PC-3 (cell line): ENCODE data around the gene GLS. TPM values are rescaled to one million over a fixed set of nuclear protein-coding genes. Genes with fewer than 3 reads are reported as not detected.

Experiments used
- ATAC-seq: fragments of 200-7000 bp; cut with Tn5 transposase; 2 replicates; pipeline ENCODE4 v1.9.1; 2020; ENCODE audit warnings: mild to moderate bottlenecking, moderate library complexity
- Bru-seq: library from RNA; stranded (reverse); fragments of 400-500 nt; gene quantifications from one replicate; lab custom pipeline; 2021; lab: Mats Ljungman, UMichigan
- BruChase-seq, 2 experiments: library from RNA; stranded (reverse); fragments of 400-500 nt; gene quantifications; one replicate each; lab custom pipeline; 2021; lab: Mats Ljungman, UMichigan
- BruUV-seq: library from RNA; stranded (reverse); fragments of 400-500 nt; replicated peaks from 2 replicates; lab custom pipeline; 2021; lab: Mats Ljungman, UMichigan
- CTCF ChIA-PET: fragments of 300-600 bp; sonication (Branson Sonifier 250); formaldehyde crosslinking; loops from one replicate; lab custom pipeline; 2022; ENCODE audit warnings: antibody characterized with exemption; lab: Charles Lee
- POLR2A ChIA-PET: fragments of 300-600 bp; sonication (Branson Sonifier 250); formaldehyde crosslinking; loops from one replicate; lab custom pipeline; 2022; ENCODE audit warnings: antibody characterized with exemption; ENCODE audit not compliant: unreplicated experiment; lab: Charles Lee
- DNase-seq: peaks from one replicate; pipeline ENCODE4 v3.0.0-alpha.2; 2015
- H2AFZ ChIP-seq: fragments of 300-600 bp; sonication (generic); 2 replicates; pipeline ENCODE4 v1.6.0; 2016; ENCODE audit warnings: antibody characterized with exemption, low read length
- H3F3A ChIP-seq: fragments of 300-600 bp; sonication (generic); one replicate; pipeline ENCODE4 v1.6.0; 2017; ENCODE audit warnings: antibody characterized with exemption, low read length, control low read depth, mild to moderate bottlenecking; ENCODE audit not compliant: unreplicated experiment
- H3K27ac ChIP-seq: fragments of 300-600 bp; sonication (generic); 2 replicates; pipeline ENCODE4 v1.5.1; 2016; ENCODE audit warnings: mild to moderate bottlenecking, low read length
- H3K27me3 ChIP-seq: fragments of 300-600 bp; sonication (generic); 2 replicates; pipeline ENCODE4 v1.6.1; 2016; ENCODE audit warnings: low read length, mixed read lengths
- H3K36me3 ChIP-seq: fragments of 300-600 bp; sonication (generic); 2 replicates; pipeline ENCODE4 v1.6.1; 2016; ENCODE audit warnings: low read depth, mixed run types, low read length, mixed read lengths
- H3K4me1 ChIP-seq: fragments of 300-600 bp; sonication (generic); 2 replicates; pipeline ENCODE4 v1.5.1; 2016; ENCODE audit warnings: low read length; ENCODE audit not compliant: insufficient read depth
- H3K4me2 ChIP-seq: fragments of 300-600 bp; sonication (generic); 2 replicates; pipeline ENCODE4 v1.6.0; 2016; ENCODE audit warnings: low read length
- H3K4me3 ChIP-seq: fragments of 300-600 bp; sonication (generic); 2 replicates; pipeline ENCODE4 v1.5.1; 2016; ENCODE audit warnings: mild to moderate bottlenecking, low read length, mixed read lengths
- H3K79me2 ChIP-seq: fragments of 300-600 bp; sonication (generic); 2 replicates; pipeline ENCODE4 v1.6.1; 2017; ENCODE audit warnings: low read length, mixed read lengths
- H3K9ac ChIP-seq: fragments of 300-600 bp; sonication (generic); 2 replicates; pipeline ENCODE4 v1.6.0; 2016; ENCODE audit warnings: mild to moderate bottlenecking, low read length
- H3K9me2 ChIP-seq: fragments of 300-600 bp; sonication (generic); replicated peaks from 2 replicates; pipeline ENCODE4 v1.6.1; 2016; ENCODE audit warnings: mixed run types, low read length, mixed read lengths
- H3K9me3 ChIP-seq: fragments of 300-600 bp; sonication (generic); 2 replicates; pipeline ENCODE4 v1.6.1; 2016; ENCODE audit warnings: low read length, mixed read lengths
- H4K20me1 ChIP-seq: fragments of 300-600 bp; sonication (generic); 2 replicates; pipeline ENCODE4 v1.6.1; 2016; ENCODE audit warnings: low read length, mixed read lengths
- CTCF ChIP-seq: fragments of 300-600 bp; sonication (generic); conservative IDR thresholded peaks from 2 replicates; pipeline ENCODE4 v1.5.1; 2017; ENCODE audit warnings: antibody characterized with exemption, low read depth, mild to moderate bottlenecking, low read length
- EZH2 ChIP-seq: fragments of 300-600 bp; sonication (generic); IDR thresholded peaks from one replicate; pipeline ENCODE4 v1.6.1; 2017; ENCODE audit warnings: antibody characterized with exemption, mild to moderate bottlenecking, low read length; ENCODE audit not compliant: unreplicated experiment
- EZH2phosphoT487 ChIP-seq: fragments of 300-600 bp; sonication (generic); IDR thresholded peaks from 2 replicates; pipeline ENCODE4 v1.6.1; 2018; ENCODE audit warnings: mild to moderate bottlenecking, antibody characterized with exemption, low read length, borderline replicate concordance
- intact Hi-C: fragments of 100-400 bp; cut with micrococcal nuclease; formaldehyde crosslinking; loops from 2 replicates; pipeline ENCODE4 v1.9.0; 2023
- long read RNA-seq: library from polyadenylated mRNA; unstranded; transcript quantifications from one replicate; pipeline ENCODE4 v2.0.0, GENCODE V29; 2021; ENCODE audit not compliant: unreplicated experiment
- total RNA-seq: library from RNA; depleted of rRNA; stranded (reverse); fragments of >200 nt; gene quantifications from 2 replicates; pipeline ENCODE4 v1.2.3, GENCODE V29; 2014; rRNA removed

The GLS gene
- total RNA-seq (67.4 and 71.9 TPM in 2 replicates), Bru-seq, nascent RNA (percentile 95 among the genes with signal in this experiment), BruChase-seq, experiment 1, labeled RNA remaining after a 6-hour chase (percentile 97 among the genes with signal in this experiment), BruChase-seq, experiment 2, labeled RNA remaining after a 2-hour chase (percentile 98 among the genes with signal in this experiment)
- long read RNA-seq, full-length matches to known transcripts: 140 of 191 reads
- long read RNA-seq, partial matches to known transcripts: 13 of 191 reads
- long read RNA-seq, other reads (novel, unspliced or antisense): 38 of 191 reads

GRCh38 chr2:190880378-190881083, at the start of gene GLS:
Gene GLS (plus strand): TSS chr2:190880821. CDS start chr2:190881085, 264 bp downstream.
- H3K27me3 ChIP-seq: no peaks in the 10 kb centered on the region
- ChIA-PET CTCF (no interaction called here), POLR2A (interaction anchor here (0.6 kb wide), 2 partner anchors 32 to 86 kb away, joined by 6 to 11 read pairs; no protein-coding TSS in a partner anchor)
- H3K4me1 ChIP-seq: peaks cover 20% of the 10 kb centered on the region
- peak within 1 kb of the TSS; percentile 86 for H3K9ac ChIP-seq
- peak within 1 kb of the TSS; percentile 88 for H3K4me2 ChIP-seq
- H3K9me3 ChIP-seq: no peaks in the 10 kb centered on the region
- intact Hi-C loops: loop anchor here (1.0 to 5.0 kb wide), 3 partner anchors 36 to 132 kb away; partner anchors contain the start of gene STAT1
- peak within 1 kb of the TSS; percentile 63 for H3K27ac ChIP-seq
- TSS peak; percentile 75 for BruUV-seq
- peak; percentile 84 for ATAC-seq
- no peaks in the 10 kb centered on the region for H3F3A ChIP-seq
- H3K36me3 ChIP-seq: peaks cover 8% of the 10 kb centered on the region; the same call in 1 of the 2 replicates
- H3K4me3 ChIP-seq: peak within 1 kb of the TSS; percentile 80
- TF ChIP-seq EZH2 (no peak), EZH2phosphoT487 (no peak), CTCF (no peak)
- peaks cover 49% of the 10 kb centered on the region for H3K79me2 ChIP-seq
- peak; percentile 98 for DNase-seq
- H4K20me1 ChIP-seq: peaks cover 33% of the 10 kb centered on the region
- H2AFZ ChIP-seq: peak within 1 kb of the TSS; percentile 91
- H3K9me2 ChIP-seq: no peaks in the 10 kb centered on the region

- TF ChIP-seq EZH2phosphoT487 (no peak), EZH2 (no peak), CTCF (no peak)
- Histone ChIP-seq H3K27ac (no peak overlapping the region), H3F3A (peaks cover 5% of the 10 kb centered on the region), H3K9ac (no peak overlapping the region), H3K9me3 (no peaks in the 10 kb centered on the region), H3K36me3 (no peaks in the 10 kb centered on the region), H2AFZ (no peak overlapping the region), H3K27me3 (no peaks in the 10 kb centered on the region), H3K4me3 (no peak overlapping the region), H4K20me1 (no peaks in the 10 kb centered on the region), H3K79me2 (no peaks in the 10 kb centered on the region), H3K4me1 (peaks cover 27% of the 10 kb centered on the region), H3K9me2 (no peaks in the 10 kb centered on the region), H3K4me2 (no peak overlapping the region)
- DNase-seq (no peak), ATAC-seq (no peak)
- CTCF ChIA-PET: no interaction called here
- POLR2A ChIA-PET: no interaction called here
- BruUV-seq: no TSS peak
- intact Hi-C loops: no loop called here
Observed at GRCh38 chr2:190831941-190832340, 48.7 kb upstream of the GLS start.
